HepG2 (cell line): ENCODE results near the gene KRTDAP. TPM values are rescaled to one million over a fixed set of nuclear protein-coding genes. Genes with fewer than 3 reads are reported as not detected.

Experiments
- ATAC-seq: fragments of 200-7000 bp; cut with Tn5 transposase; 3 replicates; pipeline ENCODE4 v1.9.1; 2020; ENCODE audit warnings: mild to moderate bottlenecking, moderate library complexity
- BruUV-seq: library from RNA; stranded (reverse); fragments of 400-500 nt; replicated peaks from 2 replicates; lab custom pipeline; 2021; lab: Mats Ljungman, UMichigan
- CTCF ChIA-PET: fragments of 300-600 bp; formaldehyde crosslinking; extraction: SDS; loops from one replicate; lab custom pipeline; 2021; ENCODE audit warnings: low total read pairs, inconsistent platforms, low intra/inter-chr PET ratio; lab: Yijun Ruan, JAX
- POLR2A ChIA-PET: fragments of 350-600 bp; sonication (Branson Sonifier 250); formaldehyde crosslinking; loops from one replicate; lab custom pipeline; 2020; ENCODE audit warnings: antibody characterized with exemption, inconsistent platforms; lab: Yijun Ruan, JAX
- DNase-seq: peaks from one replicate; pipeline ENCODE4 v3.0.0-alpha.2; 2015; ENCODE audit warnings: low spot score
- FAIRE-seq: peaks from 3 replicates; lab custom pipeline; 2011; peaks lifted over from hg19 to GRCh38; lab: Jason Lieb, UNC
- H2AFZ ChIP-seq: one replicate; pipeline ENCODE4 v1.6.1; 2011; ENCODE audit warnings: low read length, inconsistent platforms
- H3K27ac ChIP-seq: fragments of 300-600 bp; 3 replicates; pipeline ENCODE4 v1.8.0; 2011; ENCODE audit warnings: mixed run types, mild to moderate bottlenecking, mixed read lengths, low read length, inconsistent platforms; ENCODE audit not compliant: insufficient read depth; ENCODE audit errors: extremely low read length
- H3K27me3 ChIP-seq, 2 experiments: fragments of 200-600 bp in 1 of 2; 2 replicates in 1 of 2; 3 replicates in 1 of 2; pipeline versions ENCODE4 v1.6.0 to v1.8.0; 2011; ENCODE audit warnings: low read length in 2 of 2, mild to moderate bottlenecking in 2 of 2, moderate library complexity in 2 of 2, inconsistent platforms in 1 of 2; ENCODE audit not compliant: insufficient read depth in 2 of 2, control insufficient read depth in 1 of 2
- H3K36me3 ChIP-seq, 2 experiments: fragments of 200-600 bp in 1 of 2; replicated peaks in 1 of 2; 2 replicates in 1 of 2; 3 replicates in 1 of 2; pipeline versions ENCODE4 v1.5.1 to v1.8.0; 2011; ENCODE audit warnings: low read length in 2 of 2, inconsistent platforms in 1 of 2; ENCODE audit not compliant: insufficient read depth in 2 of 2, control insufficient read depth in 1 of 2
- H3K4me1 ChIP-seq: 2 replicates; pipeline ENCODE4 v1.5.1; 2012; ENCODE audit warnings: low read length, inconsistent platforms; ENCODE audit not compliant: insufficient read depth
- H3K4me2 ChIP-seq: 2 replicates; pipeline ENCODE4 v1.6.0; 2011; ENCODE audit warnings: low read depth, low read length, inconsistent platforms
- H3K4me3 ChIP-seq, 3 experiments: fragments of 200-600 bp in 1 of 3; sonication (generic), shearing (Covaris generic) in 1 of 3; replicated peaks in 1 of 3; 2 replicates each; pipeline ENCODE4 v1.5.1; 2011 to 2016; ENCODE audit warnings: low read length in 3 of 3, inconsistent platforms in 2 of 3, low read depth in 2 of 3, mild to moderate bottlenecking in 2 of 3, control low read depth in 1 of 3, mixed read lengths in 1 of 3; ENCODE audit not compliant: insufficient read depth in 1 of 3
- H3K79me2 ChIP-seq: one replicate; pipeline ENCODE4 v1.6.1; 2011; ENCODE audit warnings: low read length, inconsistent platforms; ENCODE audit not compliant: insufficient read depth
- H3K9ac ChIP-seq: 2 replicates; pipeline ENCODE4 v1.6.0; 2011; ENCODE audit warnings: mild to moderate bottlenecking, low read depth, low read length, inconsistent platforms; ENCODE audit not compliant: insufficient read depth
- H3K9me3 ChIP-seq: 2 replicates; pipeline ENCODE4 v1.5.1; 2012; ENCODE audit warnings: mild to moderate bottlenecking, low read length
- H4K20me1 ChIP-seq: 2 replicates; pipeline ENCODE4 v1.6.0; 2011; ENCODE audit warnings: inconsistent platforms, mild to moderate bottlenecking, low read length, moderate library complexity; ENCODE audit not compliant: insufficient read depth
- IKZF4 ChIP-seq: sonication (generic); formaldehyde crosslinking; IDR thresholded peaks from 2 replicates; pipeline ENCODE4 v1.5.1; 2020; ENCODE audit warnings: borderline replicate concordance, mild to moderate bottlenecking, low read depth, missing genetic modification reagents; ENCODE audit errors: not compliant biosample characterization
- MTF2 ChIP-seq: sonication (generic); formaldehyde crosslinking; IDR thresholded peaks from 2 replicates; pipeline ENCODE4 v1.5.0; 2020; ENCODE audit warnings: missing genetic modification reagents, borderline replicate concordance
- PRMT3 ChIP-seq: sonication (generic); formaldehyde crosslinking; IDR thresholded peaks from 2 replicates; pipeline ENCODE4 v1.8.1; 2022; ENCODE audit warnings: low read depth, mild to moderate bottlenecking, moderate library complexity, missing genetic modification reagents, borderline replicate concordance
- RARA ChIP-seq: IDR thresholded peaks from 2 replicates; pipeline ENCODE4 v1.6.1; 2016; ENCODE audit warnings: missing genetic modification reagents, missing compliant biosample characterization
- TSC22D2 ChIP-seq: sonication (generic); formaldehyde crosslinking; IDR thresholded peaks from 2 replicates; pipeline ENCODE4 v1.5.1; 2020; ENCODE audit warnings: missing genetic modification reagents, mild to moderate bottlenecking, borderline replicate concordance
- ZBTB38 ChIP-seq: sonication (generic); formaldehyde crosslinking; IDR thresholded peaks from 2 replicates; pipeline ENCODE4 v1.5.1; 2020; ENCODE audit warnings: mild to moderate bottlenecking, missing genetic modification reagents
- ZNF24 ChIP-seq: fragments of 450-650 bp; IDR thresholded peaks from 2 replicates; pipeline ENCODE4 v1.6.1; 2017; ENCODE audit warnings: antibody characterized with exemption, mild to moderate bottlenecking
- ZNF792 ChIP-seq: IDR thresholded peaks from 2 replicates; pipeline ENCODE4 v1.6.1; 2016
- ZNF83 ChIP-seq: sonication (generic); formaldehyde crosslinking; IDR thresholded peaks from 2 replicates; pipeline ENCODE4 v1.4.0; 2020; ENCODE audit warnings: missing genetic modification reagents, mild to moderate bottlenecking, borderline replicate concordance
- ZSCAN9 ChIP-seq: IDR thresholded peaks from 2 replicates; pipeline ENCODE4 v1.6.1; 2016; ENCODE audit warnings: borderline replicate concordance
- whole genome bisulfite sequencing: methylation state at CpG from one replicate; pipeline ENCODE4 v1.1.6; 2017; ENCODE audit warnings: low lambda C conversion rate; 5-methylcytosine and 5-hydroxymethylcytosine counted together
- in situ Hi-C: cut with HindIII; loops from 2 replicates; pipeline ENCODE4 v1.10.0; 2017; ENCODE audit warnings: low pct_unique_long_range_greater_than_20kb; ENCODE audit not compliant: extremely low pct_ligation_motif_present
- intact Hi-C: fragments of 100-400 bp; cut with micrococcal nuclease; formaldehyde crosslinking; loops from one replicate; pipeline ENCODE4 v1.10.0; 2022; ENCODE audit not compliant: unreplicated experiment
- polyA plus RNA-seq, 8 experiments: library from polyadenylated mRNA; depleted of rRNA in 3 of 8; stranded (reverse) in 7 of 8; unstranded in 1 of 8; fragments of >200 nt; fragmentation: Illumina TruSeq in 4 of 8; extraction: Trizol in 4 of 8; gene quantifications; 2 replicates each; pipeline versions ENCODE4 v1.2.1 to v1.2.3, GENCODE V29; 2011 to 2016; ENCODE audit warnings: low read depth in 4 of 8, missing spikeins in 1 of 8, mixed read lengths in 1 of 8; ENCODE audit not compliant: insufficient read depth in 1 of 8
- total RNA-seq, 5 experiments: library from RNA; depleted of rRNA; stranded (reverse); fragments of >200 nt; fragmentation: Illumina TruSeq; extraction: Trizol; gene quantifications; 2 replicates each; pipeline ENCODE4 v1.2.3, GENCODE V29; 2016; ENCODE audit warnings: low read depth in 1 of 5
- TF ChIP-seq, protein P1 (sequence below): sonication (generic); formaldehyde crosslinking; IDR thresholded peaks from 2 replicates; pipeline ENCODE4 v1.9.0; 2021; ENCODE audit warnings: missing genetic modification reagents, borderline replicate concordance
- TF ChIP-seq, protein P2 (sequence below): sonication (generic); formaldehyde crosslinking; IDR thresholded peaks from 2 replicates; pipeline ENCODE4 v1.9.0; 2022; ENCODE audit warnings: missing genetic modification reagents, mild to moderate bottlenecking, borderline replicate concordance
- TF ChIP-seq, protein P3 (sequence below): sonication (generic); formaldehyde crosslinking; IDR thresholded peaks from 2 replicates; pipeline ENCODE4 v1.5.0; 2020; ENCODE audit warnings: missing genetic modification reagents
- TF ChIP-seq, protein P4 (sequence below): sonication (generic); formaldehyde crosslinking; IDR thresholded peaks from 2 replicates; pipeline ENCODE4 v1.4.0; 2020; ENCODE audit warnings: mild to moderate bottlenecking, missing genetic modification reagents

KRTDAP gene
- total and polyA plus RNA-seq, 2 of the 13 experiments (the other 11 are each of a cell fraction or from before 2014, with no cell fraction given): 0.86 to 1.5 TPM

DNA sequence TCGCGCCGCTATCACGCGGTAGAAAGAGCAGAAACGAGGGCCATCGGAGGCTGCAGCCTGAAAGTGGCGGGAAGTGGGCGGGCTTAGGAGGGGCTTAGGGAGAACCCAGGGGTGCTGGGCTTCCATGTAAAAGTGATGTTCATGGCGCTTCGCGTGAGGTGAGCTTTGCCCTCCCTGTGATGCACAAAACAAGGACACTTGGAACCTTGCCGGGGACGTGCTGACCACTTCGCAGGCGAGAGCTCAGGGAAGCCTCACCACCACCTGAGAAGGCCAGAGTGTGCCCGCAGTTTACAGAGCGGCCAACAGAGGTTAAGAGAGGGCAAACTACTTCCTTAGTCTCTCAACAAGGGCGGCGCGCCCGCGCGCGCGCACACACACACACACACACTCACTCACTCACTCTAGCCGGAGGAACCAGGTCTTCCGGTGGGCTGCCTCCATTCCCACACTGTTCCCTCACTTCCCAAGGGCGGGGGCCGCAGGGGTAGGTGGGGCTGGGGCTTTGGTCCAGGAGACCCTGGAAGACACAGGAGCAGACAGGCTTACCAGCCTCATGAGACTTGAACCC, 43.6 kb upstream of the KRTDAP start (continued):
- TF ChIP-seq, protein P1, sequence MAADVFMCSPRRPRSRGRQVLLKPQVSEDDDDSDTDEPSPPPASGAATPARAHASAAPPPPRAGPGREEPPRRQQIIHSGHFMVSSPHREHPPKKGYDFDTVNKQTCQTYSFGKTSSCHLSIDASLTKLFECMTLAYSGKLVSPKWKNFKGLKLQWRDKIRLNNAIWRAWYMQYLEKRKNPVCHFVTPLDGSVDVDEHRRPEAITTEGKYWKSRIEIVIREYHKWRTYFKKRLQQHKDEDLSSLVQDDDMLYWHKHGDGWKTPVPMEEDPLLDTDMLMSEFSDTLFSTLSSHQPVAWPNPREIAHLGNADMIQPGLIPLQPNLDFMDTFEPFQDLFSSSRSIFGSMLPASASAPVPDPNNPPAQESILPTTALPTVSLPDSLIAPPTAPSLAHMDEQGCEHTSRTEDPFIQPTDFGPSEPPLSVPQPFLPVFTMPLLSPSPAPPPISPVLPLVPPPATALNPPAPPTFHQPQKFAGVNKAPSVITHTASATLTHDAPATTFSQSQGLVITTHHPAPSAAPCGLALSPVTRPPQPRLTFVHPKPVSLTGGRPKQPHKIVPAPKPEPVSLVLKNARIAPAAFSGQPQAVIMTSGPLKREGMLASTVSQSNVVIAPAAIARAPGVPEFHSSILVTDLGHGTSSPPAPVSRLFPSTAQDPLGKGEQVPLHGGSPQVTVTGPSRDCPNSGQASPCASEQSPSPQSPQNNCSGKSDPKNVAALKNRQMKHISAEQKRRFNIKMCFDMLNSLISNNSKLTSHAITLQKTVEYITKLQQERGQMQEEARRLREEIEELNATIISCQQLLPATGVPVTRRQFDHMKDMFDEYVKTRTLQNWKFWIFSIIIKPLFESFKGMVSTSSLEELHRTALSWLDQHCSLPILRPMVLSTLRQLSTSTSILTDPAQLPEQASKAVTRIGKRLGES (CRISPR knock-in tag): no peak
- TF ChIP-seq IKZF4 (CRISPR knock-in tag) (no peak), RARA (CRISPR knock-in tag) (peak; percentile 40)

DNA sequence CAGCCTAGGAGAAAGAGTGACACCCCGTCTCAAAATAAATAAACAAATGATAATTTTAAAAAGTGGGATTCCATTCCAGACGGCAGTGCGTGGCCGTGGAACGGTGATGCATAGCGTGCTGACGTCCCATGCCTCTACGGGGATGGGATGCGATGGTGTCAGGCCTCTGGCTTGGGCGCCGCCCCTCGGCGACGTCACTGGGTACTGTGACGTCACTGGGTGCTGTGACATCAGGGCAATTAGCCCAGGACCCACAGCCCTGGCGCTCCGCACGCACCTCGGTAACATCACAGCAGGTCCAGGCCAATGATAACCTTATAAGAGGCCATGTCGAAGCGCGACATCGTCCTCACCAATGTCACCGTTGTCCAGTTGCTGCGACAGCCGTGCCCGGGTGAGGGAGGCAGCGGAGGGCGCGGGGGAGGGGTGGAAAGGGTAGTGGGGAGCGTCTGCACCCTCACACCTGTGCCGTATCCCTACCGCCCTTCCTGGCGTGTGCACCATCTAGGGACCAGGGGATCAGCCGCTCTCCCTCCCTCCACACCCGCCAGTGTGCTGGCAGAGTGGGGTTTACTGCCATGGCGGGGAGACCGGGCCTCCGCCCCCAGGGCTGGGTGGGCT, 43.0 kb upstream of the KRTDAP start, which contains the start of gene GAPDHS:
Gene GAPDHS (plus strand): TSS at position 256 of the 621 bp plus-strand sequence. CDS start 72 bp downstream, at position 328.
- ChIA-PET POLR2A (no interaction called here), CTCF (no interaction called here)
- BruUV-seq: no TSS peak
- peaks cover 5 to 16% of the 10 kb centered on the region in 2 experiments; a peak in 4 of 5 replicates for H3K27me3 ChIP-seq
- DNase-seq: no peak
- in situ Hi-C loops: no loop called here
- no peak within 1 kb of the TSS for H2AFZ ChIP-seq
- intact Hi-C loops: no loop called here
- WGBS: 72% methylated on average over 32 of the region's 39 CpGs
- FAIRE-seq: no peak
- no peaks in the 10 kb centered on the region for H3K79me2 ChIP-seq
- no peaks in the 10 kb centered on the region for H3K9me3 ChIP-seq
- H4K20me1 ChIP-seq: no peaks in the 10 kb centered on the region
- H3K27ac ChIP-seq: no peak within 1 kb of the TSS
- H3K4me1 ChIP-seq: peaks cover 29% of the 10 kb centered on the region
- H3K9ac ChIP-seq: no peak within 1 kb of the TSS
- no peaks in the 10 kb centered on the region for H3K36me3 ChIP-seq
- peak; percentile 16; the same call in 2 of the 3 replicates for ATAC-seq
- H3K4me2 ChIP-seq: peak within 1 kb of the TSS; percentile 51
- H3K4me3 ChIP-seq: peak within 1 kb of the TSS in 1 of 3 experiments; percentile 26; a peak in 1 of 6 replicates
- TF ChIP-seq ZNF792 (no peak), MTF2 (CRISPR knock-in tag) (no peak), TSC22D2 (CRISPR knock-in tag) (no peak), ZNF24 (no peak), ZSCAN9 (no peak), ZNF83 (no peak), PRMT3 (CRISPR knock-in tag) (no peak), ZBTB38 (CRISPR knock-in tag) (peak; percentile 56; the same call in 1 of the 2 replicates)
- TF ChIP-seq, protein P2, sequence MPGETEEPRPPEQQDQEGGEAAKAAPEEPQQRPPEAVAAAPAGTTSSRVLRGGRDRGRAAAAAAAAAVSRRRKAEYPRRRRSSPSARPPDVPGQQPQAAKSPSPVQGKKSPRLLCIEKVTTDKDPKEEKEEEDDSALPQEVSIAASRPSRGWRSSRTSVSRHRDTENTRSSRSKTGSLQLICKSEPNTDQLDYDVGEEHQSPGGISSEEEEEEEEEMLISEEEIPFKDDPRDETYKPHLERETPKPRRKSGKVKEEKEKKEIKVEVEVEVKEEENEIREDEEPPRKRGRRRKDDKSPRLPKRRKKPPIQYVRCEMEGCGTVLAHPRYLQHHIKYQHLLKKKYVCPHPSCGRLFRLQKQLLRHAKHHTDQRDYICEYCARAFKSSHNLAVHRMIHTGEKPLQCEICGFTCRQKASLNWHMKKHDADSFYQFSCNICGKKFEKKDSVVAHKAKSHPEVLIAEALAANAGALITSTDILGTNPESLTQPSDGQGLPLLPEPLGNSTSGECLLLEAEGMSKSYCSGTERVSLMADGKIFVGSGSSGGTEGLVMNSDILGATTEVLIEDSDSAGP (CRISPR knock-in tag): peak; percentile 15; the same call in 1 of the 2 replicates
- TF ChIP-seq, protein P3, sequence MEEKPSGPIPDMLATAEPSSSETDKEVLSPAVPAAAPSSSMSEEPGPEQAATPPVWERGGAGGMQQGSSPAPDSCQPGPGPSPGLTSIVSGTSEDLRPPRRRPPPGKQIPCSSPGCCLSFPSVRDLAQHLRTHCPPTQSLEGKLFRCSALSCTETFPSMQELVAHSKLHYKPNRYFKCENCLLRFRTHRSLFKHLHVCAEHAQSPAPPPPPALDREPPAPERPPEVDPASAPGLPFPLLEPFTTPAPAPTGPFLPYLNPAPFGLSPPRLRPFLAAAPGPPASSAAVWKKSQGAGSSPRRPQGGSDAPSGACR (CRISPR knock-in tag): no peak
- TF ChIP-seq, protein P4, sequence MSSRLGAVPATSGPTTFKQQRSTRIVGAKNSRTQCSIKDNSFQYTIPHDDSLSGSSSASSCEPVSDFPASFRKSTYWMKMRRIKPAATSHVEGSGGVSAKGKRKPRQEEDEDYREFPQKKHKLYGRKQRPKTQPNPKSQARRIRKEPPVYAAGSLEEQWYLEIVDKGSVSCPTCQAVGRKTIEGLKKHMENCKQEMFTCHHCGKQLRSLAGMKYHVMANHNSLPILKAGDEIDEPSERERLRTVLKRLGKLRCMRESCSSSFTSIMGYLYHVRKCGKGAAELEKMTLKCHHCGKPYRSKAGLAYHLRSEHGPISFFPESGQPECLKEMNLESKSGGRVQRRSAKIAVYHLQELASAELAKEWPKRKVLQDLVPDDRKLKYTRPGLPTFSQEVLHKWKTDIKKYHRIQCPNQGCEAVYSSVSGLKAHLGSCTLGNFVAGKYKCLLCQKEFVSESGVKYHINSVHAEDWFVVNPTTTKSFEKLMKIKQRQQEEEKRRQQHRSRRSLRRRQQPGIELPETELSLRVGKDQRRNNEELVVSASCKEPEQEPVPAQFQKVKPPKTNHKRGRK (CRISPR knock-in tag): no peak
